ENCODE measurements around the gene ABI2. TPM values are rescaled to one million over a fixed set of nuclear protein-coding genes. Genes with fewer than 3 reads are reported as not detected.
"Not testable (repeated sequence)": the region's sequence is repeated elsewhere in the genome, so short reads cannot be mapped to it uniquely, and the experiment has no call there.

ABI2 gene
- total and polyA plus RNA-seq, 2 experiments from 2014 or later = 22.6 to 27.5 TPM

DNA sequence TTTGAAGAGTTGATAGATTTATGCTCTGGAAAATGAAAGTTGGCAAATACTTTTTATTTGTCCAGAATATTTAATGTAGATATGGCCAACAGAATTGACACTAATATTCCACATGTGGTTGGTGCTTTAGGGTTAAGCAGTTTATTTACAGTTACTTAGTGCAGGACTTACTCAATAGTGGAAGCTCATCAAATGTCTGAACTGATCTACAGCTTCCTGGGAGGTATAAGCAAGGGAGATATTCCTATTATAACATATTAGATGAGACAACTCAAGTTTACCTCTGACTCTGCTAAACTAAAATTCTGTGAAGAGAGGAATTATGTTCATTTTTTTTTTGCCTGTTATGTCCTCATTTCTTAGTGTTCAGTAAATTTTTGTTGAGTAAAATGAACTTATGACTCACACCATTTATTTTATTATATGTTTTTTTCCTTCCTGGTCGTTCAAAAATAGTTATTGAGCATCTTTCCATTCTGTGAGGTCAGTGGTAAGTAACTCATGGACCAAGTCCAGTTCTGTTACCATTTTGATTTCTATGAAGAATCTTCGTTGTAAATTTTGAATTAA, 13.6 kb downstream of the ABI2 start:
- Histone ChIP-seq H3K9me2 (replicated peaks; ENCODE audit: insufficient read depth) (no peaks in the 10 kb centered on the region), H3K27ac (no peak overlapping the region), H3K36me3 (replicated peaks; ENCODE audit: insufficient read depth, low read depth) (no peaks in the 10 kb centered on the region), H3K4me1 (ENCODE audit: insufficient read depth) (peaks cover 2% of the 10 kb centered on the region), H4K20me1 (ENCODE audit: insufficient read depth, poor library complexity, severe bottlenecking) (no peaks in the 10 kb centered on the region), H3K4me2 (no peak overlapping the region), H3K79me2 (peaks cover 75% of the 10 kb centered on the region), H3K27me3 (no peaks in the 10 kb centered on the region), H2AFZ (no peak overlapping the region), H3K9me3 (ENCODE audit: low read depth) (no peaks in the 10 kb centered on the region), H3K4me3 (no peak overlapping the region)
- whole genome bisulfite sequencing (ENCODE audit: low lambda C conversion rate, missing lambda C conversion rate) = 94% methylated on average over 2 of the region's 2 CpGs
- no peak for TF ChIP-seq EZH2phosphoT487 (IDR thresholded peaks at IDR 0.05; ENCODE audit: low read depth, severe bottlenecking, unreplicated experiment)
- TF ChIP-seq EZH2 (IDR thresholded peaks at IDR 0.05; ENCODE audit: borderline replicate concordance) = no peak
- TF ChIP-seq, protein P1, sequence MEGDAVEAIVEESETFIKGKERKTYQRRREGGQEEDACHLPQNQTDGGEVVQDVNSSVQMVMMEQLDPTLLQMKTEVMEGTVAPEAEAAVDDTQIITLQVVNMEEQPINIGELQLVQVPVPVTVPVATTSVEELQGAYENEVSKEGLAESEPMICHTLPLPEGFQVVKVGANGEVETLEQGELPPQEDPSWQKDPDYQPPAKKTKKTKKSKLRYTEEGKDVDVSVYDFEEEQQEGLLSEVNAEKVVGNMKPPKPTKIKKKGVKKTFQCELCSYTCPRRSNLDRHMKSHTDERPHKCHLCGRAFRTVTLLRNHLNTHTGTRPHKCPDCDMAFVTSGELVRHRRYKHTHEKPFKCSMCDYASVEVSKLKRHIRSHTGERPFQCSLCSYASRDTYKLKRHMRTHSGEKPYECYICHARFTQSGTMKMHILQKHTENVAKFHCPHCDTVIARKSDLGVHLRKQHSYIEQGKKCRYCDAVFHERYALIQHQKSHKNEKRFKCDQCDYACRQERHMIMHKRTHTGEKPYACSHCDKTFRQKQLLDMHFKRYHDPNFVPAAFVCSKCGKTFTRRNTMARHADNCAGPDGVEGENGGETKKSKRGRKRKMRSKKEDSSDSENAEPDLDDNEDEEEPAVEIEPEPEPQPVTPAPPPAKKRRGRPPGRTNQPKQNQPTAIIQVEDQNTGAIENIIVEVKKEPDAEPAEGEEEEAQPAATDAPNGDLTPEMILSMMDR (IDR thresholded peaks at IDR 0.05; ENCODE audit: poor library complexity) = no peak
- no peak for DNase-seq (ENCODE audit: low spot score)

DNA sequence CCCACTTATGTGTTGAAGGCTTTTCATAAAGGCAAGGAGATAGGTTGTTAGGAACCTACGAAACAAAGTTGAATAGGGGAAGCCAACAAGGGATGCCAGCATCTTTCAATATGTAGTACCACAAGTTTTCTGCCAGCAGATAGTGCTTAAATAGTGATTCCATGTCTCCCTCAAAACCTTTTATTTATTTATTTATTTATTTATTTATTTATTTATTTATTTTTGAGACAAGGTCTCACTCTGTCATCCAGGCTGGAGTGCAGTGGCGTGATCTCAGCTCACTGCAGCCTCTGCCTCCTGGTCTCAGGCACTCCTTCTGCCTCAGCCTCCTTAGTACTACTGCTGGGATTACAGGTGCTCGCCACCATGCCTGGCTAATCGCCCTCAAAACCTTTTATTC, 14.2 kb downstream of the ABI2 start:
- 100% methylated on average over 4 of the region's 4 CpGs for WGBS (ENCODE audit: low lambda C conversion rate, missing lambda C conversion rate)

DNA sequence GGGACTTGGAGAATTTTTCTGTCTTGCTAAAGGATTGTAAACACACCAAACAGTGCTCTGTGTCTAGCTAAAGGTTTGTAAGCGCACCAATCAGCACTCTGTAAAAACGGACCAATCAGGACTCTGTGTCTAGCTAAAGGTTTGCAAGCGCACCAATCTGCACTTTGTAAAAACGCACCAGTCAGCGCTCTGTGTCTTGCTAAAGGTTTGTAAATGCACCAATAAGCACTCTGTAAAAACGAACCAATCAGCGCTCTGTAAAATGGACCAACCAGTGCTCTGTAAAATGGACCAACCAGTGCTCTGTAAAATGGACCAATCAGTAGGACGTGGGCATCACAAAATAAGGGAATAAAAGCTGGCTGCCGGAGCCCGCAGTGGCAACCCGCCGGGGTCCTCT, 16.5 kb downstream of the ABI2 start:
- no peaks in the 10 kb centered on the region for H3K9me3 ChIP-seq (ENCODE audit: low read depth)
- over 99% methylated on average over 12 of the region's 12 CpGs for WGBS (ENCODE audit: low lambda C conversion rate, missing lambda C conversion rate)
- peaks cover 71% of the 10 kb centered on the region for H3K79me2 ChIP-seq
- H4K20me1 ChIP-seq (ENCODE audit: insufficient read depth, poor library complexity, severe bottlenecking) = no peaks in the 10 kb centered on the region
- H3K27ac ChIP-seq = no peak overlapping the region
- no peak overlapping the region for H3K4me2 ChIP-seq
- H3K9me2 ChIP-seq (replicated peaks; ENCODE audit: insufficient read depth) = no peaks in the 10 kb centered on the region
- H2AFZ ChIP-seq = no peak overlapping the region
- H3K4me3 ChIP-seq = no peak overlapping the region
- no peaks in the 10 kb centered on the region for H3K27me3 ChIP-seq
- TF ChIP-seq EZH2 (IDR thresholded peaks at IDR 0.05; ENCODE audit: borderline replicate concordance) (no peak), EZH2phosphoT487 (IDR thresholded peaks at IDR 0.05; ENCODE audit: low read depth, severe bottlenecking, unreplicated experiment) (no peak)
- DNase-seq (ENCODE audit: low spot score) = no peak
- no peaks in the 10 kb centered on the region for H3K36me3 ChIP-seq (replicated peaks; ENCODE audit: insufficient read depth, low read depth)
- peaks cover 3% of the 10 kb centered on the region for H3K4me1 ChIP-seq (ENCODE audit: insufficient read depth)

More for the DNA sequence above, 14.2 kb downstream of the ABI2 start:
- peaks cover 72% of the 10 kb centered on the region for H3K79me2 ChIP-seq
- not testable (repeated sequence) for H3K27ac ChIP-seq; H4K20me1 ChIP-seq (ENCODE audit: insufficient read depth, poor library complexity, severe bottlenecking); H3K9me3 ChIP-seq (ENCODE audit: low read depth); DNase-seq (ENCODE audit: low spot score); H3K4me1 ChIP-seq (ENCODE audit: insufficient read depth); H3K36me3 ChIP-seq (replicated peaks; ENCODE audit: insufficient read depth, low read depth); H3K27me3 ChIP-seq; H3K4me3 ChIP-seq; H2AFZ ChIP-seq; H3K9me2 ChIP-seq (replicated peaks; ENCODE audit: insufficient read depth); H3K4me2 ChIP-seq

DNA sequence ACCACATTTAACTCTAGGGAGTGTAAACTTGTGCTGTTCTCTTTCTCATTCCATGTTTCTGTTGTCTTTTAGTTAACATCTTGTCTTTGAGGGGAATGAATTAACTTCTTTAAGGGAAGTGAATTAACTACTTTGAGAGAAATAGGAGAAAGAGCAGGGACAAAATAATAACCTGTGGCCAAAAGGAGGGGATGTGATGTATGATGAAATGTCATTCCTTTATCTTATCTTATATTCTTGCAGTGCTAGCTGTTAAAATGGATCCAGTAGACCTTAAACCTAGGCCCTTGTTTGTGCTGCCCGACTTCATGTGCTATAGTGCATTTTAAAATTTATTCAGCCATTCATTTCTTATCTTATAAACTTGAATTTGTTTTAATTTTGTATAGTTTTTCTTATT, 18.4 kb downstream of the ABI2 start:
- 69% methylated on average over 1 of the region's 1 CpG for WGBS (ENCODE audit: low lambda C conversion rate, missing lambda C conversion rate)
- H2AFZ ChIP-seq = no peak overlapping the region
- no peaks in the 10 kb centered on the region for H3K9me3 ChIP-seq (ENCODE audit: low read depth)
- H3K4me2 ChIP-seq = no peak overlapping the region
- H3K4me1 ChIP-seq (ENCODE audit: insufficient read depth) = peaks cover 3% of the 10 kb centered on the region
- no peaks in the 10 kb centered on the region for H3K9me2 ChIP-seq (replicated peaks; ENCODE audit: insufficient read depth)
- no peaks in the 10 kb centered on the region for H3K27me3 ChIP-seq
- TF ChIP-seq EZH2 (IDR thresholded peaks at IDR 0.05; ENCODE audit: borderline replicate concordance) = no peak
- TF ChIP-seq, protein P1 (IDR thresholded peaks at IDR 0.05; ENCODE audit: poor library complexity) = no peak
- H3K36me3 ChIP-seq (replicated peaks; ENCODE audit: insufficient read depth, low read depth) = no peaks in the 10 kb centered on the region
- peaks cover 79% of the 10 kb centered on the region for H3K79me2 ChIP-seq
- no peak overlapping the region for H3K4me3 ChIP-seq
- no peak overlapping the region for H3K27ac ChIP-seq
- DNase-seq (ENCODE audit: low spot score) = no peak
- H4K20me1 ChIP-seq (ENCODE audit: insufficient read depth, poor library complexity, severe bottlenecking) = no peaks in the 10 kb centered on the region

Data from hepatocyte (in vitro differentiated cells).